ENCODE data around the gene CACNB2.
"Not testable (repeated sequence)": the region's sequence is repeated elsewhere in the genome, so short reads cannot be mapped to it uniquely, and the experiment has no call there.

The CACNB2 gene

GRCh38 chr10:18145652-18146051, 5.4 kb downstream of the CACNB2 start:
- no peak for DNase-seq (ENCODE audit: low read depth in 2 of 2)

- no peak for DNase-seq (ENCODE audit: low read depth in 2 of 2)
Observed at GRCh38 chr10:18149196-18149800, 9.1 kb downstream of the CACNB2 start.

GRCh38 chr10:18151356-18151890, 11.2 kb downstream of the CACNB2 start:
- no peak for DNase-seq (ENCODE audit: low read depth in 2 of 2)

GRCh38 chr10:18153381-18153780, 13.2 kb downstream of the CACNB2 start:
- DNase-seq (ENCODE audit: low read depth in 2 of 2) = not testable (repeated sequence)

- DNase-seq (ENCODE audit: low read depth in 2 of 2) = no peak
Observed at GRCh38 chr10:18155321-18155720, 15.1 kb downstream of the CACNB2 start.

- DNase-seq (ENCODE audit: low read depth in 2 of 2) = not testable (repeated sequence)
Observed at GRCh38 chr10:18156797-18157196, 16.6 kb downstream of the CACNB2 start.

GRCh38 chr10:18157881-18158280, 17.7 kb downstream of the CACNB2 start:
- no peak for DNase-seq (ENCODE audit: low read depth in 2 of 2)

GRCh38 chr10:18158773-18159265, 18.6 kb downstream of the CACNB2 start:
- no peak for DNase-seq (ENCODE audit: low read depth in 2 of 2)

- DNase-seq (ENCODE audit: low read depth in 2 of 2) = no peak
Observed at GRCh38 chr10:18159557-18159956, 19.3 kb downstream of the CACNB2 start.

- DNase-seq (ENCODE audit: low read depth in 2 of 2) = no peak
Observed at GRCh38 chr10:18162021-18162627, 21.9 kb downstream of the CACNB2 start.

- no peak for DNase-seq (ENCODE audit: low read depth in 2 of 2)
Observed at GRCh38 chr10:18164093-18164492, 23.9 kb downstream of the CACNB2 start.

GRCh38 chr10:18164748-18165361, 24.6 kb downstream of the CACNB2 start:
- no peak for DNase-seq (ENCODE audit: low read depth in 2 of 2)

GRCh38 chr10:18178854-18179483, 38.7 kb downstream of the CACNB2 start:
- no peak for DNase-seq (ENCODE audit: low read depth in 2 of 2)

GRCh38 chr10:18179891-18180290, 39.7 kb downstream of the CACNB2 start:
- DNase-seq (ENCODE audit: low read depth in 2 of 2) = no peak

- not testable (repeated sequence) for DNase-seq (ENCODE audit: low read depth in 2 of 2)
Observed at GRCh38 chr10:18181382-18181781, 41.2 kb downstream of the CACNB2 start.

GRCh38 chr10:18185621-18186020, 45.4 kb downstream of the CACNB2 start:
- DNase-seq (ENCODE audit: low read depth in 2 of 2) = no peak

GRCh38 chr10:18190840-18191239, 50.6 kb downstream of the CACNB2 start:
- DNase-seq (ENCODE audit: low read depth in 2 of 2) = no peak

- DNase-seq (ENCODE audit: low read depth in 2 of 2) = no peak
Observed at GRCh38 chr10:18194634-18195033, 54.4 kb downstream of the CACNB2 start.

GRCh38 chr10:18195060-18195799, 55.0 kb downstream of the CACNB2 start:
- DNase-seq (ENCODE audit: low read depth in 2 of 2) = no peak

- DNase-seq (ENCODE audit: low read depth in 2 of 2) = no peak
Observed at GRCh38 chr10:18196806-18197550, 56.8 kb downstream of the CACNB2 start.

GRCh38 chr10:18197706-18198105, 57.5 kb downstream of the CACNB2 start:
- no peak for DNase-seq (ENCODE audit: low read depth in 2 of 2)

Data from activated CD8-positive, alpha-beta memory T cell treated with anti-CD3 and anti-CD28 coated beads for 4 hours (primary cell).